WI38 (cell line): Measurements from ENCODE around the gene DNAI7.

Source experiments
- H3K4me3 ChIP-seq: 2 replicates; pipeline ENCODE4 v1.5.1; 2011; ENCODE audit warnings: low read depth, mild to moderate bottlenecking, control low read depth, low read length
- TF ChIP-seq, protein P1 (sequence below): IDR thresholded peaks from 2 replicates; pipeline ENCODE4 v1.5.1; 2012; ENCODE audit warnings: low read depth, mild to moderate bottlenecking, control low read depth, low read length

Gene DNAI7

DNA sequence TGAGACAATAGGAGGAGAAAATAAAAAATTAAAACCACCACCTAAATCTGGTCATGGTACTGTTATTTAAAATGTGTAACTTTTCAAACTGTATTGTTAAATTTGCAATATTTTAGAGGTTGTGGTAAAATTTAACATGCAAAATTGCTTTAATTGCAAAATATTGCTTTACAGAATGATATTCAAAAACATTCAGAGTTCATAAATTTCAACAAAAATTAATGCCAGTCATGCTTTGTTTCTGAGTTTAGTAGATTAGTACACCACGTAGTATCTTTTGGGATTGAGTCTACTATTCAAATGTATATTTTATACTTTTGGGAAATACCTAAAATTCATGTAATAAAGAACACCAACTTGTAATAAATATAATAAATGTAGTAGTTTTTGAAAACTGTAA lies 18.4 kb upstream of the DNAI7 start:
- TF ChIP-seq, protein P1, sequence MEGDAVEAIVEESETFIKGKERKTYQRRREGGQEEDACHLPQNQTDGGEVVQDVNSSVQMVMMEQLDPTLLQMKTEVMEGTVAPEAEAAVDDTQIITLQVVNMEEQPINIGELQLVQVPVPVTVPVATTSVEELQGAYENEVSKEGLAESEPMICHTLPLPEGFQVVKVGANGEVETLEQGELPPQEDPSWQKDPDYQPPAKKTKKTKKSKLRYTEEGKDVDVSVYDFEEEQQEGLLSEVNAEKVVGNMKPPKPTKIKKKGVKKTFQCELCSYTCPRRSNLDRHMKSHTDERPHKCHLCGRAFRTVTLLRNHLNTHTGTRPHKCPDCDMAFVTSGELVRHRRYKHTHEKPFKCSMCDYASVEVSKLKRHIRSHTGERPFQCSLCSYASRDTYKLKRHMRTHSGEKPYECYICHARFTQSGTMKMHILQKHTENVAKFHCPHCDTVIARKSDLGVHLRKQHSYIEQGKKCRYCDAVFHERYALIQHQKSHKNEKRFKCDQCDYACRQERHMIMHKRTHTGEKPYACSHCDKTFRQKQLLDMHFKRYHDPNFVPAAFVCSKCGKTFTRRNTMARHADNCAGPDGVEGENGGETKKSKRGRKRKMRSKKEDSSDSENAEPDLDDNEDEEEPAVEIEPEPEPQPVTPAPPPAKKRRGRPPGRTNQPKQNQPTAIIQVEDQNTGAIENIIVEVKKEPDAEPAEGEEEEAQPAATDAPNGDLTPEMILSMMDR, result no peak

DNA sequence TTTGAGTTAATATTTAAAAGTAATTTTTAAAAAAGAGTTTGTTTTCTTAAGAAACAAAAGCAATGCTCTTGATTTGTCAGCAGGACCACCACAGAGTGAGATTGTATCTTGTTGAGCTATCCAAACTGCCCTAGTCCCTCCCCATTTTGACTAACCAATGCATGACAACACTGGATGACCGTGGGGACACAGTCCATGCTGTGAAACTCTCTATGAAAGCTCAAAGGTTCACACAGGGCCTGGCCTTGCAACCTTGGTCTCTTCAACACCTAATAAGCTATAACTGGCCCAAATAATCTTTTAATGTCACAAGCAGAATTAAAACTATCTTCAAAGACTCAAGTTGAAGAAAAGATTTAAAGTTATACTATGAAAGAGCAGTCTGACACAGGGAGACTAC lies 13.6 kb upstream of the DNAI7 start:
- no peak overlapping the region for H3K4me3 ChIP-seq
- TF ChIP-seq, protein P1, result no peak

More for the DNA sequence above, 18.4 kb upstream of the DNAI7 start:
- no peak overlapping the region for H3K4me3 ChIP-seq

DNA sequence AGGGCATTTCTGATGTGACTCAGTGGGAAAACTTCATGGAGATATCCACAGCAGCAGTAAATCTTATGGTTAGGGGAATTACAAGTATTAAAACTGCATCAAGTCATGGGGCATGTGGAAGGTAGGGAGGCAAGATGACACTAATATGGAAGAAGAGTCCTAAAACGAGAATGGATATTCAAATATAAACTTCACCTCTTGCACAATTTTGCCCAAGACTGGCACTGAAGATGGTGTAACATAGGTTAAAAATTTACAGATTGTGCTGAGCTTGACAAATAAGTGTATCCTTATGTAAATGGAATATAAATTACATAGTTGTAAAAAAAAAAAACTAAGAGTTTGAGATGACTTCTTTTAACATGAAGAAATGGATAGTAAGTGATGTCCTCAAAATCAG lies 12.9 kb upstream of the DNAI7 start:
- TF ChIP-seq, protein P1, result no peak
- no peak overlapping the region for H3K4me3 ChIP-seq

DNA sequence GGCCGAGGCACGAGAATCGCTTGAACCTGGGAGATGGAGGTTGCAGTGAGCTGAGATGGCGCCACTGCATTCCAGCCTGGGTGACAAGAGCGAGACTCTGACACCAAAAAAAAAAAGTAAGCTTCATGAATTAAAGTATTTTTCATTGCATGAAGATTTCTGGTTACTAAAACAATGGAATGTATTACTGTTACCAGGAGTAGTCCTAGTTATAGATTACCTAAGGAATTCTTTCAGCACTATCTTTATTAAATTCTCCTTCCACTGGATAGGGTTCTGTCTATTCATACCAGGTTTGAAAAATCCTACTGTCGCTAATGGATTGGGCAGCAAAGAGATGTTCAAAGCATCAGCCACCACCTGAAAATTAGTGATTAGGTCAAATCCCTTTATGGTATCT lies 12.5 kb upstream of the DNAI7 start:
- TF ChIP-seq, protein P1, result no peak
- no peak overlapping the region for H3K4me3 ChIP-seq

DNA sequence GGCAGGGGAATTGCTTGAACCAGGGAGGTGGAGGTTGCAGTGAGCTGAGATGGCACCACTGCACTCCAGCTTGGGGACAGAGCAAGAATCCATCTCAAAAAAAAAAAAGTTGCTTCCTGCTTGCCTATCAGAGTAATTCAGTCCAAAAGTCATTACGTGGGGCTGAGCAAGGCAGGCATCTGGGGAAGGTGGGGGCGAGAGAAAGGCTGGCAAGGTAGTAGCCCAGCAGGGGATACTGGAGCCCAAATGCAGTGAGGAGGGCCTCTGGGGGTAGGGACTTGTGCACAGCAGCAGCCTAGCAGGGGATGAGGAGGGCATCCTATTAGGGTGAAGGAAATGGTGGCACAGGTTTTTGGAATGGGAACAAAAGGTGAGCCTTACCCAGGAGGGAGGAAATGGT lies 7.2 kb upstream of the DNAI7 start:
- H3K4me3 ChIP-seq, result no peak overlapping the region
- TF ChIP-seq, protein P1, result no peak

DNA sequence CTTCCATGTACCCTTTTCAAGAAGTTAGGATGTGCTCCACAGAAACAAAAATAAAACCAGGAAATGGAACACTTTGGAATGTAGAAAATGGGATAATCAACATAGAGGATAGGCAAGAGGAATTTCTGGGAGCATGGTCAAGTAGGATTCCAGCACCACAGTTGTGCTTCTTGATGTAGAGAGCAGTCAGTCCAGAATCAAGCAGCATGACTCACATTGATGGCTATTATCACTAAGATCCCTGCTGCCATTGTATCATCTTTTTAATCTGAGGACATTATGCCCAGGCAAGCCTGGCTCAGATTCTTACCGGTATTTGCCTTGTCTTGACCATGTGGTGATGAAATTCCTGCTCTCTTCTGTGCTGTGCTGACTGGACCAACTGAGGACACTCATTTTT lies 5.7 kb upstream of the DNAI7 start:
- TF ChIP-seq, protein P1, result no peak
- no peak overlapping the region for H3K4me3 ChIP-seq

DNA sequence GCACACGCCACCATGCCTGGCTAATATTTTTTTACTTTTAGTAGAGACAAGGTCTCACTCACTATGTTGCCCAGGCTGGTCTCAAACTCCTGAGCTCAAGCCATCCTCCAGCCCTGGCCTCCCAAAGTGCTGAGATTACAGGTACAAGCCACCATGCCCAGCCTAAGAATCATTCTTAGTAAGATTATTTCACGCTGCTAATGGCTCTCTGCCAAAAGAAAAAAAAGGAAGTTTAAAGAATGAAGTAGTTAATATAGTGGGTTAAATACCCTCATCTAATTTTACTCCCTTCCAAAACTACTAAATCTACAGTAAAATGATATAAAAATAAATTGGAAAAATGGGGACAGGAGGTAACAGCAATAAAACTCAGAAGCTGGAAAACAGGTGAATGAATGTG lies 2.6 kb upstream of the DNAI7 start:
- TF ChIP-seq, protein P1, result no peak
- H3K4me3 ChIP-seq, result no peak overlapping the region
